GM21576 (cell line): ENCODE data around the gene RAP1GAP2.
"Not testable (repeated sequence)": the region's sequence is repeated elsewhere in the genome, so short reads cannot be mapped to it uniquely, and the experiment has no call there.

ENCODE experiments used
- ATAC-seq: cut with Tn5 transposase; IDR thresholded peaks from one replicate; pipeline ENCODE4 v1.9.1; 2021; ENCODE audit warnings: mild to moderate bottlenecking, moderate library complexity; ENCODE audit not compliant: unreplicated experiment

The RAP1GAP2 gene

DNA sequence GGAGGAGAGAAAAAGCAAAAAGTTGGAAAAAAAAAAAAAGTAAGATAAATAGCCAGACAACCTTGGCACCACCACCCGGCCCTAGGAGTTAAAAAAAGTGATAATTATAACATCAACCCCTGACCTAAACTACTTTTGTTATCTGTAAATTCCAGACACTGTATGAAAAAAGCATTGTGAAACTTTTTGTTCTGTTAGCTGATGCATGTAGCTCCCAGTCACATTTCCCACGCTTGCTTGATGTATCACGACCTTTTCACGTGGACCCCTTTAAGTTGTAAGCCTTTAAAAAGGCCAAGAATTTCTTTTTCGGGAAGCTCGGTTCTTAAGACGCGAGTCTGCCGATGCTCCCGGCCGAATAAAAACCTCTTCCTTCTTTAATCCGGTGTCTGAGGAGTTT is 10.9 kb upstream of the RAP1GAP2 start:
- ATAC-seq, result not testable (repeated sequence)

GRCh38 chr17:2786176-2786881 is 9.9 kb upstream of the RAP1GAP2 start:
- ATAC-seq, result peak; percentile 81

GRCh38 chr17:2789700-2790099 is 6.5 kb upstream of the RAP1GAP2 start:
- ATAC-seq, result no peak

DNA sequence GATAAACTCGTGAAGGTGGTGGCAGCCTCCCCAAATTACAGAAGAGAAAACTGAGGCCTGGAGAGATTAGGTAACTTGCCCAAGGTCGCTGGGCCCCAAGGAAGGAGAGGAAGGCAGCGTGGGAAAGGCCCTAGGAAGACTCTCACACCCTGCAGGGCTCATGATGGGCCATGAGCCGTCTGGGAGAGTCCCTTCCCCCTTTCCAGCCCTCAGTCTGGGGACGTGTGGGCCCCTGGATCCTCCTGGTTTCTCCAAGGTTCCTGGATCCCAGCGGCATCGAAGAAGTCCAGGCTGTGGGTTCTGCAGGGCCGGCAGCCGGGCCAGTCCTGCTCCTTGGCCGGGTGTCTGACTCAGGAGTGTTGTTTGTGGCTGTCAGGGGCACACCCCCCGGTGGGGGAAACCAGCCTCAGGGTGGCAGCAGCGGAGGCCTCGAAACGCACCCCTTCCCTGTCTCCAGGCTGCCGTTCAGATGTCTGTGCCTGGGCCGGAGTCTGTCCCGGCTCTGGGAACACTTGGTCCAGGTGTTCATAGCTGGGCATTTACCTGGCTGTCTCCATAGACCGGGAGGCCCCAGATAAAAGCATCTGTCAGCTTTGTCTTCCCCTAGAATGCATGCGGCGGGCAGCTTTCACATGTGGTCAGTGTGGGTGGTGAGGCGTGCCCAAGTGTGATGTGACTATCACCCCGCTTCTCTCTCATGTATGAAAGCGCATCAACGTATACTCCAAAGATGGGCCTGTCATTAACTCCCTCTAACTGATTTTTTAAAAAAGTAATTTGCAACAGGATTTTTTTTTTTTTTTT is 3.7 kb upstream of the RAP1GAP2 start:
- ATAC-seq, result no peak

GRCh38 chr17:2794111-2794803 is 2.0 kb upstream of the RAP1GAP2 start:
- ATAC-seq, result no peak

GRCh38 chr17:2795441-2796163 is 636 bp upstream of the RAP1GAP2 start:
- no peak for ATAC-seq

GRCh38 chr17:2797226-2797625 is 988 bp downstream of the RAP1GAP2 start:
- no peak for ATAC-seq

GRCh38 chr17:2797637-2798036 is 1.4 kb downstream of the RAP1GAP2 start:
- ATAC-seq, result no peak

DNA sequence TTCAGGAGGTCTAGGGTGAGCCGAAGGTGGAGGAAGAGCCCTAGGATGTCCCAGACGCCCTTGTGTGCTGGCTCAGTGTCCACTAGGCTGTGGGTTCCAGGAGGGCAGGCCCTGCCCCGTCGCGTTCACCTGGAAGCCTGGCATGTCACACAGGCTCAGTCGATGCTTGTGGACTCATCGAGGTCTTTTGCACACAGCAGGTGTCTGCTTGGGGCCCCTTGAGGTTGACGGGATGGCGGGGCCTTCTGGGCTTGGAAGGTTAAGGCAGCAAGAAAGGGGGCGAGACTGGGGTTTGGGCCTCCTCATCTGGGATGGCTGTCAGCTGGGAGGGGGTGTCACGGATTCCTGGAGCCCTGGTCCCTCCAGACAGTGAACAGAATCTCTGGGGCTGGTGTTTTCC is 1.9 kb downstream of the RAP1GAP2 start:
- no peak for ATAC-seq

DNA sequence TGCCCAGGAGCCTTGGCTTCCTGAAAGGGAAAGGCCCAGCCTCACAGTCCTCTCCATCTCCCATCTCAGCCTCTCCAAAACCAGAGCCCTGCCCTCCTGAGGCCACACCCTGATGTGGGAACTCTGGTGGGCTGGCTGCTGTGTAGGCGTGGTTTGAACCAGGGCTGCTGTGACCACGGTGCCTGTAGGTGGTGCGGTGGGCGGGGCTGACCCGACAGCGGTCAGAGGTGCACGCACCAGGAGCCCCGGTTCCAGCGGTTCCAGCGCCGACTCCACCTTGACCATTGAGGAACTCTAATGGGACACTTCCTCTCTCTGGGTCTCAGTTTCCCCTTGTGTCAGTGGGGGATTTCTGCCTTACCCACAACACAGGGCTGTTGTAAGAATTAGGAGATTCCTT is 2.4 kb downstream of the RAP1GAP2 start:
- ATAC-seq, result no peak

GRCh38 chr17:2799653-2800052 is 3.4 kb downstream of the RAP1GAP2 start:
- ATAC-seq, result no peak

- ATAC-seq, result no peak
Measured at GRCh38 chr17:2800367-2800766, 4.1 kb downstream of the RAP1GAP2 start.

DNA sequence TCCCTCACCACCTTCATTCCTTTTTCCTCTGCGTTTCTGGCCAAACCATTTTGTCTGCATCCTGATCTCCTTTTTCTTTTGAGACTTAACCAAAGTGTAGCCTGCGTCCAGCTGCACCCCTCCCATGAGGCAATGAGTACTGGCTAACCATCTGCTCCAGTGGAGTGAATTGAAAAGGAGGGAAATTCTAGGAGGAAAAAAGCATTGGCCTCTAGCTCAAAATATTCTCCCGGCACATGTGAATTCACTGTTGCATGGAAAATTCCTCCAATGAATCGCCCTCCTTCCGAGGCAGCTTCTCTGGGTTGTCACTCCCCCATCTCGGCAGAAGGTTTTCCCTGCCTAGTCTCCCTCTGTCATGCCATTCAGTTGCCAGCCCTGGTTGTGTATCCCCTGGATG is 5.6 kb downstream of the RAP1GAP2 start:
- no peak for ATAC-seq

GRCh38 chr17:2802574-2802973 is 6.3 kb downstream of the RAP1GAP2 start:
- no peak for ATAC-seq

- no peak for ATAC-seq
Measured at GRCh38 chr17:2803386-2803785, 7.1 kb downstream of the RAP1GAP2 start.

DNA sequence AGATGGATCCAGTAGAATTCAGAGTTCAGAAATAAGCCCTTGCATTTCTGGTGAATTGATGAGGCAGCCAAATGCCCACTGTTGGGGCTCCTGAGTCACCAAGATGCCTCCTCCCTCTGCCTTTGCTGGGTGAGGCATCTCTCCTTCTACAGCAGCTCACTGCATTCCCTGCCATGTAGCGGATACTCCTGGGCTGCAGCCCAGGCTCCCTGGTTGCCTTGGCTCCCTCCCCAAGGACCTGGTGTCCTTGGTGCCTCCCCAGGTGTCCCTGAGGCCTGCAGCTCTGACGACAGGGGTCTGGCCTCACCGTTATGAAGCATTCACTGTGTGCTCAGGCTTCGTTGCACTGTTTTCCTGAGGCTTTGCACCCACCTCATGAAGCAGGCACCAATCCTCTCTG is 7.7 kb downstream of the RAP1GAP2 start:
- ATAC-seq, result no peak

DNA sequence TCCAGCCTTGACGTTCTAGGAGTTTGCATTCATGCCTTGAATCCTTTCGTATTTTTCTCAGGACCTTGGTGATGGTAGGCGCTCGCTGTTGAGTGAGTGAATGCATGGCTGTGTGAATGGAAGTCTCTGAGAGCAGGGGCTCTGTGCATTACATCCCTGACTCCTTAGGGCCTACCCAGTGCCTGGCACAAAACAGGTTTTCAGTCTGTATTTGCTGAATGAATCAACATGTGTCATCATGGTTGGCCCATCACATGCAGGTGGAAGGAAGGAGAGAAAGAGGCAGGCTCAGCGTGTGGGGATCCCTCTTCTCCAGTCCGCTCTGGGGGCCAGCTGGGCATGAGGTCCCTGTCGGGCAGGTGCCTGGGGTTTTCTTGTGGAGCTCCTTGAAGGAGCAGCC is 8.7 kb downstream of the RAP1GAP2 start:
- no peak for ATAC-seq

GRCh38 chr17:2805961-2806360 is 9.7 kb downstream of the RAP1GAP2 start:
- no peak for ATAC-seq

- no peak for ATAC-seq
Measured at GRCh38 chr17:2808367-2809335, 12.4 kb downstream of the RAP1GAP2 start.

DNA sequence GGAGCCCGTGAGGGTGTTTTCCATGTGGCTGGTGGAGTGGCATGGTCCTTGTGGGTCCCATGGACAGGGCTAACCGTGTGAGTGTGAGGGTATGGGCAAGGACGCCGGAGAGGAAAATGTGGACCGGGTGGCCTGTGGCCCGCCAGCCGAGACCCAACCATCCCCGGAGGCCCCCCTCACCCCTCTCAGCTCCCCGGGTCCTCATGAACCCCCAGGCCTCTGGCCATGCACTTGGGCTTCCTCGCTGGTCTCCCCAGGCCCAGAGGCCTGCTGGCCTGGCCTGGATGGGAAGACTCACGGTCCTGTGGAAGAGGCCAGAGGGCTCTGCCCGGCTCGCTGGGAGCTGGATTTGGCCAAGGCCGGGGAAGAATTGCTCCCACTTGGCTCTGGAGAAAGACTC is 13.1 kb downstream of the RAP1GAP2 start:
- ATAC-seq, result no peak
